H1 (cell line): ENCODE data around the gene TTC28. TPM values are rescaled to one million over a fixed set of nuclear protein-coding genes. Genes with fewer than 3 reads are reported as not detected.

ENCODE experiments used
- CHD7 ChIP-seq: fragments of 300-600 bp; sonication (generic); IDR thresholded peaks from 2 replicates; pipeline ENCODE4 v1.7.1; 2012; ENCODE audit warnings: low read length, moderate library complexity, mild to moderate bottlenecking, inconsistent platforms; ENCODE audit not compliant: insufficient replicate concordance
- TBP ChIP-seq: IDR thresholded peaks from 2 replicates; pipeline ENCODE4 v1.6.1; 2011; ENCODE audit warnings: low read depth, low read length, improper control_type of control experiment
- polyA plus RNA-seq, 7 experiments: library from polyadenylated mRNA; depleted of rRNA in 3 of 7; stranded (reverse) in 5 of 7; unstranded in 2 of 7; fragments of >200 nt in 5 of 7; fragments of 200-250 nt in 2 of 7; gene quantifications; 1 replicate in 5 of 7; 2 replicates in 1 of 7; 4 replicates in 1 of 7; pipeline versions ENCODE4 v1.2.1 to v1.2.3, GENCODE V29; 2011 to 2013; ENCODE audit warnings: missing spikeins in 2 of 7, mixed read lengths in 2 of 7
- total RNA-seq: library from RNA; stranded (reverse); fragmentation: NEBNext Ultra II Directional; extraction: Animal tissue kit (Norgen Biotek cat#: 25700); gene quantifications from 2 replicates; pipeline ENCODE4 v1.2.1, GENCODE V29; 2021

TTC28 gene
- total and polyA plus RNA-seq, 2 of the 8 experiments (the other 6 are each of a cell fraction or from before 2014, with no cell fraction given) = 2.6 to 12.6 TPM

DNA sequence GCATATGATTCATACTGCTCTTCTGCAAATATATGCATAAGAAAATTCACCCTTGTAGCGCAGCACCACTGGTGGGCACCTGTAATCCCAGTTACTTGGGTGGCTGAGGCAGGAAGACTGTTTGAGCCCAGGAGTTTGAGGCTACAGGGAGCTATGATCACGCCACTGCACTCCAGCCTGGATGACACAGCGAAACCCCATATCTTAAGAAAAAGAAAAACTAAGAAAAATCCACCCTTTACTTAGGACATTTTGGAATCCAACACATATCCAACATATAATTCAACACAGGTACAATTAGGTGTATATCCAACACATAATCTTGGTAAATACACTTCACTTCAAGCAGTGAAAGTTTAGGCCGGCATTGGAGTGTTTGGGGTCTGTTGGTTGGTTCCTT is 505.1 kb downstream of the TTC28 start (continued):
- no peak for TF ChIP-seq CHD7
- TF ChIP-seq TBP = no peak
